ENCODE measurements around the gene RASL11B. TPM values are rescaled to one million over a fixed set of nuclear protein-coding genes. Genes with fewer than 3 reads are reported as not detected.

RASL11B gene
- total and polyA plus RNA-seq, 12 donors, result 1.2 to 16.5 (median 5.3) TPM

DNA sequence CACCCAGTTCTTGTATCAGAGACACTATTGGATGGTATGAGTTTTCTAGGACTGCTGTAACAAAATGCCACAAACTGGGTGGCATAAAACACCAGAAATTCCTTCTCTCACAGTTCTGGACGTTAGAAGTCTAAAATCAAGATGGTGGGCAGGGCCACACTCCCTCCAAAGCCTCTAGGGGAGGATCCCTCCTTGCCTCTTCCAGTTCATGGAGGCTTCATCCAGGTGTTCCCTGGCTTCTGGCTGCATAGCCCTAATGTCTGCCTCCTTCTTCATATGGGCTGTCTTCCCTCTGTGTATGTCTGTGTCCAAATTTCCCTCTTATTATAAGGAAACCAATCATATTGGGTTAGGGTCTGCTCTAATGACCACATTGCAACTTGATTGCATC is 38.4 kb upstream of the RASL11B start:
- Histone ChIP-seq H3K9me3 (no peaks in the 10 kb centered on the region), H3K4me3 (no peak overlapping the region), H3K27me3 (no peaks in the 10 kb centered on the region), H3K4me1 (peaks cover 0 to 19% (median 7%) of the 10 kb centered on the region in 9 donors), H3K36me3 (no peaks in the 10 kb centered on the region), H3K27ac (peak overlapping the region in 4 of 10 donors; percentile 77 to 81 (median 80))
- no peak for DNase-seq
- intact Hi-C loops (cut with DNase I), result no loop called here
- 76 to 83% methylated on average over 1 of the region's 1 CpG for WGBS, 2 donors
- ATAC-seq, result no peak
- TF ChIP-seq, protein P1, sequence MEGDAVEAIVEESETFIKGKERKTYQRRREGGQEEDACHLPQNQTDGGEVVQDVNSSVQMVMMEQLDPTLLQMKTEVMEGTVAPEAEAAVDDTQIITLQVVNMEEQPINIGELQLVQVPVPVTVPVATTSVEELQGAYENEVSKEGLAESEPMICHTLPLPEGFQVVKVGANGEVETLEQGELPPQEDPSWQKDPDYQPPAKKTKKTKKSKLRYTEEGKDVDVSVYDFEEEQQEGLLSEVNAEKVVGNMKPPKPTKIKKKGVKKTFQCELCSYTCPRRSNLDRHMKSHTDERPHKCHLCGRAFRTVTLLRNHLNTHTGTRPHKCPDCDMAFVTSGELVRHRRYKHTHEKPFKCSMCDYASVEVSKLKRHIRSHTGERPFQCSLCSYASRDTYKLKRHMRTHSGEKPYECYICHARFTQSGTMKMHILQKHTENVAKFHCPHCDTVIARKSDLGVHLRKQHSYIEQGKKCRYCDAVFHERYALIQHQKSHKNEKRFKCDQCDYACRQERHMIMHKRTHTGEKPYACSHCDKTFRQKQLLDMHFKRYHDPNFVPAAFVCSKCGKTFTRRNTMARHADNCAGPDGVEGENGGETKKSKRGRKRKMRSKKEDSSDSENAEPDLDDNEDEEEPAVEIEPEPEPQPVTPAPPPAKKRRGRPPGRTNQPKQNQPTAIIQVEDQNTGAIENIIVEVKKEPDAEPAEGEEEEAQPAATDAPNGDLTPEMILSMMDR (IDR thresholded peaks at IDR 0.05), result no peak

DNA sequence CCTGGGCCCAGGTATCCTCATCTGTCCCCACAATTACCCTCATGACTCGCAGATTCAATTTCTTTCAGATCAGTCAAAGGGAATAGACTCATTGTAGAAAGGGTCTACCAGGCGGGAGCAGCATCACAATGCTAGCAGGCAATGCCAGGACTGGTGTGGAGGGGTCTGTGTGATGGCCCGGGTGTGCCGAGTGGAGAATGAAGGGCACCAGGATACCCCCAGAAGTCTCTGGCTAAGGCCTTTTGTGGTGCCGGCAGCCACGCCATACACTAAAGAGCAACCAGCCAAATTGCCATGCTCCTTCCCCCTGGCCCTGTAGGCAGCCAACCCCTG is 37.9 kb upstream of the RASL11B start:
- TF ChIP-seq, protein P1 (IDR thresholded peaks at IDR 0.05), result no peak
- DNase-seq (no peak), ATAC-seq (peak in 1 of 8 donors; percentile 53)
- intact Hi-C loops (cut with DNase I), result no loop called here
- WGBS, 2 donors, result 81 to 85% methylated on average over 6 of the region's 6 CpGs
- no peaks in the 10 kb centered on the region for H3K27me3 ChIP-seq
- no peaks in the 10 kb centered on the region for H3K36me3 ChIP-seq
- H3K27ac ChIP-seq, result peak overlapping the region in 8 of 10 donors; percentile 12 to 81 (median 76)
- H3K4me3 ChIP-seq, result no peak overlapping the region
- H3K4me1 ChIP-seq, result peaks cover 0 to 19% (median 7%) of the 10 kb centered on the region in 9 donors
- H3K9me3 ChIP-seq, result no peaks in the 10 kb centered on the region

- no peaks in the 10 kb centered on the region for H3K9me3 ChIP-seq
- no peaks in the 10 kb centered on the region for H3K27me3 ChIP-seq
- WGBS, 2 donors, result 30 to 52% methylated on average over 12 of the region's 12 CpGs
- ATAC-seq (peak; percentile 78 to 96 (median 94)), DNase-seq (peak; percentile 36 to 53)
- TF ChIP-seq, protein P1 (IDR thresholded peaks at IDR 0.05), result no peak
- peak overlapping the region in 9 of 10 donors; percentile 9 to 81 (median 76) for H3K27ac ChIP-seq
- no peak overlapping the region for H3K4me3 ChIP-seq
- intact Hi-C loops (cut with DNase I), result no loop called here
- H3K4me1 ChIP-seq, result peaks cover 0 to 19% (median 7%) of the 10 kb centered on the region in 9 donors
- no peaks in the 10 kb centered on the region for H3K36me3 ChIP-seq
Observed at GRCh38 chr4:52824603-52825459, 37.3 kb upstream of the RASL11B start.

DNA sequence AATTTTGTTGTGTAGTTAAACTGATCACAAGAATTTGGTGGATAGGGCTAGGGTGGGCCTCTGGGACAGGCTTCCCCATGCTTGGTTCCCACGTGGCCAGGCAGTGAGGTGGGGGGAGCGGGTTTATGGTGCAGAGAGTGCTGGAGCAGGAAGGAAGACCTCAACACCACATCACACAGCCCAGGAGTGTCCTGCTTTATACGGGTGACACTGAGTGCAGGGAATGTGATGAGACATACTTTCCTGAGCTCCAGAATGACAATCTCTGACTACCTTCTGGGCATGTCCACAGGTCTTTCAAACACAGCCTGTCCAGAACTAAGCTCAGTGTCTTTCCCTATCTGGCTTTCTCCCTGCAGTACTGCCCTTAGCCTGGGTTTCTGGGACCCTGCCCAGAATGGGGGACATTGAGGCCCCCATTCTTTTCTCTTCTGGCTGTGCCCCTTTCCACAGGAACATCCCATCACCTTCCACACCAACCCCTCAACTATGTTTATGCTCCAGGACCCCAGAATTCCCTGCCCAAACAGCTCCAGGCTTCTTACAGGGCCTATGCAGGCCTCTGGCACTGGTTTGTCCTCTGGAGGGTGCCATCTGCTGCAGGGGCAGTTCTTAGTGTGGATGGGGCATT is 36.5 kb upstream of the RASL11B start:
- Histone ChIP-seq H3K36me3 (no peaks in the 10 kb centered on the region), H3K9me3 (no peaks in the 10 kb centered on the region), H3K4me3 (no peak overlapping the region), H3K4me1 (peaks cover 0 to 19% (median 7%) of the 10 kb centered on the region in 9 donors), H3K27me3 (no peaks in the 10 kb centered on the region), H3K27ac (peak overlapping the region in 7 of 10 donors; percentile 45 to 81 (median 77))
- TF ChIP-seq, protein P1 (IDR thresholded peaks at IDR 0.05), result no peak
- ATAC-seq (peak in 5 of 8 donors; percentile 16 to 54 (median 46)), DNase-seq (no peak)
- intact Hi-C loops (cut with DNase I), result no loop called here
- WGBS, 2 donors, result 36 to 50% methylated on average over 3 of the region's 3 CpGs
